Measurements from ENCODE around the gene UCHL1. TPM values are rescaled to one million over a fixed set of nuclear protein-coding genes. Genes with fewer than 3 reads are reported as not detected.

The UCHL1 gene
- total RNA-seq, 1 donor from 2014 or later = 1,012 TPM

DNA sequence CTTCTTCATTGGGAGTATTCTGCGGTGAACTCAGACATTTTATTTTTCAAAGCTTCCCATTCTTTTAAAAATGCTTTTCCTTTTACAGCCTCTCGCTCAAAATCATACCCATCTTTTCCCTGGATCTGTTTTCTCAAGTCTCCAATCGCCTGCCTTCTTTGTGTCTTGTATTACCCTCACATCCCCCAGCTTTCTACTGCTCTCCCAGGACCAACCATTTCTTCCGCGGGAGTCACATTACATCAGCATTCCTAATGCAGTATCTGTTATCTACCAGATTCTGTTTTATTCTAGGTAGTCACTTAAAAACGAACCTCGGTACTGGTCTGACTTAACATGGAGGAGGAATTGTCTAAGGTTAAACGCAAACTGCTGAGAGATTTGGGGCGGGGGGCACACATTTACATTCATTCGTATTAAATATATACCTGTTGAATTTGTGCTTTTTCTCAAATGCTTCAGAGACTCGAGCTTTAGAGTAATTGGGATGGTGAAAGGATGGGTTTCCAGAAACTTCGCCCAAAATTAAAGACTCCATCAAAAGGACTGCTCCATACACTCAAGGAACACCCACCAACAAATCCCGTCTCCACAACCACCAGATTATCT, 493 bp upstream of the UCHL1 start:
- peak overlapping the region; percentile 86 for H3K27ac Mint-ChIP-seq (ENCODE audit: unreplicated experiment)
- peaks cover 13% of the 10 kb centered on the region for H3K9me3 Mint-ChIP-seq (ENCODE audit: unreplicated experiment)
- peaks cover 6% of the 10 kb centered on the region for H3K27me3 Mint-ChIP-seq (ENCODE audit: unreplicated experiment)
- peak overlapping the region; percentile 89 for H3K4me3 Mint-ChIP-seq (ENCODE audit: unreplicated experiment)
- TF ChIP-seq, protein P1, sequence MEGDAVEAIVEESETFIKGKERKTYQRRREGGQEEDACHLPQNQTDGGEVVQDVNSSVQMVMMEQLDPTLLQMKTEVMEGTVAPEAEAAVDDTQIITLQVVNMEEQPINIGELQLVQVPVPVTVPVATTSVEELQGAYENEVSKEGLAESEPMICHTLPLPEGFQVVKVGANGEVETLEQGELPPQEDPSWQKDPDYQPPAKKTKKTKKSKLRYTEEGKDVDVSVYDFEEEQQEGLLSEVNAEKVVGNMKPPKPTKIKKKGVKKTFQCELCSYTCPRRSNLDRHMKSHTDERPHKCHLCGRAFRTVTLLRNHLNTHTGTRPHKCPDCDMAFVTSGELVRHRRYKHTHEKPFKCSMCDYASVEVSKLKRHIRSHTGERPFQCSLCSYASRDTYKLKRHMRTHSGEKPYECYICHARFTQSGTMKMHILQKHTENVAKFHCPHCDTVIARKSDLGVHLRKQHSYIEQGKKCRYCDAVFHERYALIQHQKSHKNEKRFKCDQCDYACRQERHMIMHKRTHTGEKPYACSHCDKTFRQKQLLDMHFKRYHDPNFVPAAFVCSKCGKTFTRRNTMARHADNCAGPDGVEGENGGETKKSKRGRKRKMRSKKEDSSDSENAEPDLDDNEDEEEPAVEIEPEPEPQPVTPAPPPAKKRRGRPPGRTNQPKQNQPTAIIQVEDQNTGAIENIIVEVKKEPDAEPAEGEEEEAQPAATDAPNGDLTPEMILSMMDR (IDR thresholded peaks at IDR 0.05; ENCODE audit: partially characterized antibody, unreplicated experiment) = no peak
- DNase-seq = no peak
- peaks cover 12% of the 10 kb centered on the region for H3K36me3 Mint-ChIP-seq (ENCODE audit: unreplicated experiment)
- H3K4me1 Mint-ChIP-seq (ENCODE audit: low read depth, unreplicated experiment) = peaks cover 26% of the 10 kb centered on the region

- peaks cover 6% of the 10 kb centered on the region for H3K27me3 Mint-ChIP-seq (ENCODE audit: unreplicated experiment)
- peaks cover 8% of the 10 kb centered on the region for H3K36me3 Mint-ChIP-seq (ENCODE audit: unreplicated experiment)
- peaks cover 13% of the 10 kb centered on the region for H3K9me3 Mint-ChIP-seq (ENCODE audit: unreplicated experiment)
- peak overlapping the region; percentile 91 for H3K27ac Mint-ChIP-seq (ENCODE audit: unreplicated experiment)
- H3K4me3 Mint-ChIP-seq (ENCODE audit: unreplicated experiment) = peak overlapping the region; percentile 98
- peaks cover 27% of the 10 kb centered on the region for H3K4me1 Mint-ChIP-seq (ENCODE audit: low read depth, unreplicated experiment)
- DNase-seq = peak; percentile 69
- TF ChIP-seq, protein P1 (IDR thresholded peaks at IDR 0.05; ENCODE audit: partially characterized antibody, unreplicated experiment) = no peak
Measured at GRCh38 chr4:41257257-41257901, 651 bp downstream of the UCHL1 start.

DNA sequence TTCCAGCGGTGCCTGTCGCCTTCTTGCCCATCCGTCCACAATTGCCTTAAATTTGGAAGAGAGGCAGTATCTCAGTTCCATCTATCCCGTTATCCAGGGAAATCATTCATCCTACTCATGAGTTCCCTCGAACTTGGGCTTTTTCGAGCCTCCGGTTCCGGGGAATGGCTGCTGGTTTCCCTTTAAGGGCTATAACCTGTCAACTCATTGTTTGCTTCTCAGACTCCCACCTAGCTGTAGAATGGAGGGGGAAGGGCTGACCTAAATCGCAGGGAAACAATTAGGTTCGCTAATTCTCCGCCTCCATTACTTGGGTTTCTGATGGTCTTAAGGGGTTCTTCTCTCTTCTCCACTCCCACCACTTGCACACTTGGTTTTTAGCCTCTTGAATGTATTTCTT, 1.2 kb downstream of the UCHL1 start:
- H3K27me3 Mint-ChIP-seq (ENCODE audit: unreplicated experiment) = peaks cover 6% of the 10 kb centered on the region
- TF ChIP-seq, protein P1 (IDR thresholded peaks at IDR 0.05; ENCODE audit: partially characterized antibody, unreplicated experiment) = no peak

GRCh38 chr4:41258783-41259182, 2.1 kb downstream of the UCHL1 start:
- peaks cover 13% of the 10 kb centered on the region for H3K9me3 Mint-ChIP-seq (ENCODE audit: unreplicated experiment)
- H3K27ac Mint-ChIP-seq (ENCODE audit: unreplicated experiment) = peak overlapping the region; percentile 79
- H3K4me1 Mint-ChIP-seq (ENCODE audit: low read depth, unreplicated experiment) = peaks cover 27% of the 10 kb centered on the region
- H3K27me3 Mint-ChIP-seq (ENCODE audit: unreplicated experiment) = peaks cover 10% of the 10 kb centered on the region
- peak overlapping the region; percentile 98 for H3K4me3 Mint-ChIP-seq (ENCODE audit: unreplicated experiment)
- TF ChIP-seq, protein P1 (IDR thresholded peaks at IDR 0.05; ENCODE audit: partially characterized antibody, unreplicated experiment) = no peak
- peaks cover 8% of the 10 kb centered on the region for H3K36me3 Mint-ChIP-seq (ENCODE audit: unreplicated experiment)
- DNase-seq = peak; percentile 29

More for the DNA sequence above, 1.2 kb downstream of the UCHL1 start:
- Mint-ChIP-seq H3K9me3 (ENCODE audit: unreplicated experiment) (peaks cover 13% of the 10 kb centered on the region), H3K27ac (ENCODE audit: unreplicated experiment) (peak overlapping the region; percentile 91), H3K4me1 (ENCODE audit: low read depth, unreplicated experiment) (peaks cover 27% of the 10 kb centered on the region), H3K36me3 (ENCODE audit: unreplicated experiment) (peaks cover 8% of the 10 kb centered on the region), H3K4me3 (ENCODE audit: unreplicated experiment) (peak overlapping the region; percentile 98)
- DNase-seq = no peak

GRCh38 chr4:41260116-41260733, 3.5 kb downstream of the UCHL1 start:
- DNase-seq = no peak
- H3K36me3 Mint-ChIP-seq (ENCODE audit: unreplicated experiment) = peaks cover 8% of the 10 kb centered on the region
- peak overlapping the region; percentile 52 for H3K4me3 Mint-ChIP-seq (ENCODE audit: unreplicated experiment)
- no peak overlapping the region for H3K27ac Mint-ChIP-seq (ENCODE audit: unreplicated experiment)
- peaks cover 10% of the 10 kb centered on the region for H3K27me3 Mint-ChIP-seq (ENCODE audit: unreplicated experiment)
- peaks cover 27% of the 10 kb centered on the region for H3K4me1 Mint-ChIP-seq (ENCODE audit: low read depth, unreplicated experiment)
- TF ChIP-seq, protein P1 (IDR thresholded peaks at IDR 0.05; ENCODE audit: partially characterized antibody, unreplicated experiment) = no peak
- H3K9me3 Mint-ChIP-seq (ENCODE audit: unreplicated experiment) = peaks cover 13% of the 10 kb centered on the region

All from glutamatergic neuron (in vitro differentiated cells).